Activated T-helper 2 cell treated with anti-CD3 and anti-CD28 coated beads, Interferon-gamma antibody, Interleukin-2, Interleukin-4, amounts not matched to agents 10 μg/mL and 5 μg/mL and 100 μg/mL, durations not matched to agents 14 hours and 24 hours and 36 hours (primary cell): ENCODE measurements around the gene SBNO1. TPM values are rescaled to one million over a fixed set of nuclear protein-coding genes. Genes with fewer than 3 reads are reported as not detected.

Experiments used
- DNase-seq: peaks from one replicate; pipeline ENCODE4 v3.0.0; 2021; ENCODE audit warnings: low spot score
- H3K27ac Mint-ChIP-seq: one replicate; pipeline ENCODE4 v1.8.0; 2021; ENCODE audit warnings: mixed read lengths
- H3K27me3 Mint-ChIP-seq: one replicate; pipeline ENCODE4 v1.8.0; 2021; ENCODE audit warnings: low read depth, mixed read lengths
- H3K36me3 Mint-ChIP-seq: one replicate; pipeline ENCODE4 v1.8.0; 2021; ENCODE audit warnings: low read depth, mixed read lengths
- H3K4me1 Mint-ChIP-seq: one replicate; pipeline ENCODE4 v1.8.0; 2021; ENCODE audit warnings: low read depth, mixed read lengths
- H3K4me3 Mint-ChIP-seq: one replicate; pipeline ENCODE4 v1.8.0; 2021; ENCODE audit warnings: low read depth, mild to moderate bottlenecking, moderate library complexity, mixed read lengths
- H3K9me3 Mint-ChIP-seq: one replicate; pipeline ENCODE4 v1.8.0; 2021; ENCODE audit warnings: mixed read lengths
- intact Hi-C: fragments of 100-400 bp; cut with micrococcal nuclease; formaldehyde crosslinking; loops from one replicate; pipeline ENCODE4 v1.15.1; 2023
- total RNA-seq: library from RNA; stranded (reverse); gene quantifications from 2 replicates; pipeline ENCODE4 v1.2.3, GENCODE V29; 2022

Gene SBNO1
- total RNA-seq, 1 donor from 2014 or later, result 51.1 TPM

- DNase-seq, result peak; percentile 23
- H3K27me3 Mint-ChIP-seq, result no peaks in the 10 kb centered on the region
- H3K4me1 Mint-ChIP-seq, result peaks cover 18% of the 10 kb centered on the region
- H3K36me3 Mint-ChIP-seq, result no peaks in the 10 kb centered on the region
- peak overlapping the region; percentile 88 for H3K4me3 Mint-ChIP-seq
- intact Hi-C loops, result no loop called here
- H3K27ac Mint-ChIP-seq, result peak overlapping the region; percentile 89
- no peaks in the 10 kb centered on the region for H3K9me3 Mint-ChIP-seq
These were observed 94.2 kb downstream of the SBNO1 start for GRCh38 chr12:123270214-123271000.

GRCh38 chr12:123269896-123270213 lies 94.8 kb downstream of the SBNO1 start:
- Mint-ChIP-seq H3K9me3 (no peaks in the 10 kb centered on the region), H3K36me3 (peaks cover 2% of the 10 kb centered on the region), H3K4me3 (peak overlapping the region; percentile 88), H3K4me1 (peaks cover 18% of the 10 kb centered on the region), H3K27ac (peak overlapping the region; percentile 89), H3K27me3 (no peaks in the 10 kb centered on the region)
- intact Hi-C loops, result no loop called here
- no peak for DNase-seq

- Mint-ChIP-seq H3K27me3 (no peaks in the 10 kb centered on the region), H3K4me3 (peak overlapping the region; percentile 88), H3K36me3 (peaks cover 6% of the 10 kb centered on the region), H3K27ac (peak overlapping the region; percentile 83), H3K4me1 (peaks cover 18% of the 10 kb centered on the region), H3K9me3 (no peaks in the 10 kb centered on the region)
- intact Hi-C loops, result no loop called here
- DNase-seq, result peak; percentile 34
These were observed 95.2 kb downstream of the SBNO1 start for GRCh38 chr12:123269395-123269892.

GRCh38 chr12:123268850-123269249 lies 95.8 kb downstream of the SBNO1 start:
- H3K4me3 Mint-ChIP-seq, result peak overlapping the region; percentile 64
- intact Hi-C loops, result no loop called here
- H3K36me3 Mint-ChIP-seq, result peaks cover 8% of the 10 kb centered on the region
- H3K9me3 Mint-ChIP-seq, result no peaks in the 10 kb centered on the region
- H3K4me1 Mint-ChIP-seq, result peaks cover 18% of the 10 kb centered on the region
- DNase-seq, result no peak
- peak overlapping the region; percentile 42 for H3K27ac Mint-ChIP-seq
- no peaks in the 10 kb centered on the region for H3K27me3 Mint-ChIP-seq

- DNase-seq, result no peak
- intact Hi-C loops, result no loop called here
- H3K4me1 Mint-ChIP-seq, result peaks cover 18% of the 10 kb centered on the region
- H3K27me3 Mint-ChIP-seq, result no peaks in the 10 kb centered on the region
- H3K27ac Mint-ChIP-seq, result peak overlapping the region; percentile 42
- H3K36me3 Mint-ChIP-seq, result peaks cover 11% of the 10 kb centered on the region
- peak overlapping the region; percentile 63 for H3K4me3 Mint-ChIP-seq
- no peaks in the 10 kb centered on the region for H3K9me3 Mint-ChIP-seq
These were observed 96.4 kb downstream of the SBNO1 start for GRCh38 chr12:123267991-123268843.

- Mint-ChIP-seq H3K4me1 (peaks cover 18% of the 10 kb centered on the region), H3K27ac (no peak overlapping the region), H3K27me3 (no peaks in the 10 kb centered on the region), H3K36me3 (peaks cover 18% of the 10 kb centered on the region), H3K4me3 (no peak overlapping the region), H3K9me3 (no peaks in the 10 kb centered on the region)
- no peak for DNase-seq
- intact Hi-C loops, result no loop called here
These were observed 97.2 kb downstream of the SBNO1 start for GRCh38 chr12:123267335-123267920.

GRCh38 chr12:123266679-123267277 lies 97.9 kb downstream of the SBNO1 start:
- no peak overlapping the region for H3K27ac Mint-ChIP-seq
- H3K4me3 Mint-ChIP-seq, result no peak overlapping the region

GRCh38 chr12:123265851-123266678 lies 98.6 kb downstream of the SBNO1 start:
- Mint-ChIP-seq H3K36me3 (peaks cover 31% of the 10 kb centered on the region), H3K27me3 (no peaks in the 10 kb centered on the region), H3K9me3 (no peaks in the 10 kb centered on the region), H3K4me3 (no peak overlapping the region), H3K27ac (no peak overlapping the region), H3K4me1 (peaks cover 18% of the 10 kb centered on the region)
- intact Hi-C loops, result no loop called here
- no peak for DNase-seq

More at GRCh38 chr12:123266679-123267277, 97.9 kb downstream of the SBNO1 start:
- Mint-ChIP-seq H3K27me3 (no peaks in the 10 kb centered on the region), H3K9me3 (no peaks in the 10 kb centered on the region), H3K36me3 (peaks cover 24% of the 10 kb centered on the region), H3K4me1 (peaks cover 18% of the 10 kb centered on the region)
- intact Hi-C loops, result no loop called here
- DNase-seq, result no peak

- intact Hi-C loops, result no loop called here
- H3K27me3 Mint-ChIP-seq, result no peaks in the 10 kb centered on the region
- no peak for DNase-seq
- H3K4me1 Mint-ChIP-seq, result peaks cover 11% of the 10 kb centered on the region
- H3K4me3 Mint-ChIP-seq, result no peak overlapping the region
- no peaks in the 10 kb centered on the region for H3K9me3 Mint-ChIP-seq
- no peak overlapping the region for H3K27ac Mint-ChIP-seq
- peaks cover 45% of the 10 kb centered on the region for H3K36me3 Mint-ChIP-seq
These were observed 100.0 kb downstream of the SBNO1 start for GRCh38 chr12:123264642-123265041.

- DNase-seq, result no peak
- H3K36me3 Mint-ChIP-seq, result peaks cover 57% of the 10 kb centered on the region
- intact Hi-C loops, result no loop called here
- H3K4me3 Mint-ChIP-seq, result no peak overlapping the region
- no peaks in the 10 kb centered on the region for H3K27me3 Mint-ChIP-seq
- no peaks in the 10 kb centered on the region for H3K9me3 Mint-ChIP-seq
- H3K27ac Mint-ChIP-seq, result no peak overlapping the region
- H3K4me1 Mint-ChIP-seq, result peaks cover 12% of the 10 kb centered on the region
These were observed 101.3 kb downstream of the SBNO1 start for GRCh38 chr12:123263196-123263817.

- Mint-ChIP-seq H3K4me3 (no peak overlapping the region), H3K36me3 (peaks cover 74% of the 10 kb centered on the region), H3K9me3 (no peaks in the 10 kb centered on the region), H3K27me3 (no peaks in the 10 kb centered on the region), H3K27ac (no peak overlapping the region), H3K4me1 (peaks cover 7% of the 10 kb centered on the region)
- no peak for DNase-seq
- intact Hi-C loops, result no loop called here
These were observed 103.5 kb downstream of the SBNO1 start for GRCh38 chr12:123261196-123261595.
